Endodermal cell (in vitro differentiated cells): ENCODE data around the gene RHOB. TPM values are rescaled to one million over a fixed set of nuclear protein-coding genes. Genes with fewer than 3 reads are reported as not detected.
"Not testable (repeated sequence)": the region's sequence is repeated elsewhere in the genome, so short reads cannot be mapped to it uniquely, and the experiment has no call there.

ENCODE experiments used
- DNase-seq: peaks from one replicate; pipeline ENCODE4 v3.0.0-alpha.2; 2017
- H3K27ac ChIP-seq: 2 replicates; pipeline ENCODE4 v1.5.1; 2013; ENCODE audit warnings: mild to moderate bottlenecking, low read depth, low read length, moderate library complexity
- H3K27me3 ChIP-seq: 2 replicates; pipeline ENCODE4 v1.6.1; 2013; ENCODE audit warnings: mild to moderate bottlenecking, low read length, moderate library complexity; ENCODE audit not compliant: insufficient read depth, control insufficient read depth, poor library complexity, severe bottlenecking
- H3K36me3 ChIP-seq: 2 replicates; pipeline ENCODE4 v1.7.0; 2013; ENCODE audit warnings: mild to moderate bottlenecking, low read length, moderate library complexity; ENCODE audit not compliant: control insufficient read depth, insufficient read depth
- H3K4me1 ChIP-seq: one replicate; pipeline ENCODE4 v1.7.0; 2013; ENCODE audit warnings: low read length; ENCODE audit not compliant: control insufficient read depth, insufficient read depth
- H3K4me3 ChIP-seq: 2 replicates; pipeline ENCODE4 v1.5.1; 2013; ENCODE audit warnings: mild to moderate bottlenecking, low read length, moderate library complexity
- H3K9ac ChIP-seq: 2 replicates; pipeline ENCODE4 v1.6.1; 2013; ENCODE audit warnings: mild to moderate bottlenecking, low read length, moderate library complexity; ENCODE audit not compliant: poor library complexity, severe bottlenecking; ENCODE audit errors: extremely low read depth
- H3K9me3 ChIP-seq: 2 replicates; pipeline ENCODE4 v1.6.1; 2013; ENCODE audit warnings: mild to moderate bottlenecking, low read length, moderate library complexity; ENCODE audit not compliant: control insufficient read depth
- H3K27ac Mint-ChIP-seq: 2 replicates; pipeline ENCODE4 v1.8.0; 2020; ENCODE audit warnings: mixed read lengths
- H3K27me3 Mint-ChIP-seq: 2 replicates; pipeline ENCODE4 v1.8.0; 2021; ENCODE audit warnings: mild to moderate bottlenecking, mixed read lengths; ENCODE audit not compliant: insufficient read depth
- H3K36me3 Mint-ChIP-seq: 2 replicates; pipeline ENCODE4 v1.8.0; 2020; ENCODE audit warnings: low read depth, mixed read lengths
- H3K4me1 Mint-ChIP-seq: 2 replicates; pipeline ENCODE4 v1.8.0; 2020; ENCODE audit warnings: mixed read lengths
- H3K4me3 Mint-ChIP-seq: 2 replicates; pipeline ENCODE4 v1.8.0; 2020; ENCODE audit warnings: mild to moderate bottlenecking, moderate library complexity, mixed read lengths
- H3K9me3 Mint-ChIP-seq: 2 replicates; pipeline ENCODE4 v1.8.0; 2020; ENCODE audit warnings: mild to moderate bottlenecking, mixed read lengths
- CTCF ChIP-seq: fragments of 200-600 bp; sonication (generic); conservative IDR thresholded peaks from 2 replicates; pipeline ENCODE4 v1.5.0; 2021; ENCODE audit warnings: antibody characterized with exemption, mild to moderate bottlenecking
- WGBS, 2 experiments: methylation state at CpG; one replicate each; pipeline versions ENCODE4 v1.1.5 to v1.1.7; 2013; ENCODE audit warnings: missing lambda C conversion rate in 2 of 2, mixed read lengths in 1 of 2; ENCODE audit not compliant: insufficient coverage in 1 of 2, insufficient read length in 1 of 2; 5-methylcytosine and 5-hydroxymethylcytosine counted together
- total RNA-seq, 2 donors: library from RNA; stranded (reverse); fragmentation: NEBNext Ultra II Directional in 1 of 2; extraction: Animal tissue kit (Norgen Biotek cat#: 25700) in 1 of 2; gene quantifications; 2 replicates in 1 of 2; 3 replicates in 1 of 2; pipeline ENCODE4 v1.2.1, GENCODE V29; 2021

The RHOB gene
- total RNA-seq, 2 donors from 2014 or later, result 25.6 to 47.0 TPM

- Mint-ChIP-seq H3K9me3 (peaks cover 2% of the 10 kb centered on the region), H3K27ac (no peak overlapping the region), H3K4me1 (peaks cover 2% of the 10 kb centered on the region), H3K36me3 (no peaks in the 10 kb centered on the region), H3K4me3 (no peak overlapping the region), H3K27me3 (peaks cover under 1% of the 10 kb centered on the region)
- no peak overlapping the region for H3K27ac ChIP-seq
- no peaks in the 10 kb centered on the region for H3K9me3 ChIP-seq
- H3K4me3 ChIP-seq, result no peak overlapping the region
- 82% methylated on average over 2 of the region's 2 CpGs; no CpG with 5 or more reads in 1 of the 2 experiments for WGBS, 2 experiments
- TF ChIP-seq CTCF, result no peak
- DNase-seq, result no peak
- no peaks in the 10 kb centered on the region for H3K27me3 ChIP-seq
- no peaks in the 10 kb centered on the region for H3K36me3 ChIP-seq
- no peak overlapping the region for H3K9ac ChIP-seq
- peaks cover 3% of the 10 kb centered on the region for H3K4me1 ChIP-seq
Observed at GRCh38 chr2:20415511-20415918, 31.4 kb upstream of the RHOB start.

- H3K4me1 ChIP-seq, result peaks cover 3% of the 10 kb centered on the region
- Mint-ChIP-seq H3K9me3 (no peaks in the 10 kb centered on the region), H3K27me3 (no peaks in the 10 kb centered on the region), H3K4me3 (no peak overlapping the region), H3K4me1 (peaks cover 2% of the 10 kb centered on the region), H3K36me3 (no peaks in the 10 kb centered on the region), H3K27ac (no peak overlapping the region)
- no peaks in the 10 kb centered on the region for H3K27me3 ChIP-seq
- no peaks in the 10 kb centered on the region for H3K36me3 ChIP-seq
- WGBS, 2 experiments, result 93 to 95% methylated on average over 1 of the region's 1 CpG
- H3K27ac ChIP-seq, result no peak overlapping the region
- H3K4me3 ChIP-seq, result no peak overlapping the region
- no peak for DNase-seq
- H3K9ac ChIP-seq, result no peak overlapping the region
- no peak for TF ChIP-seq CTCF
- H3K9me3 ChIP-seq, result no peaks in the 10 kb centered on the region
Observed at GRCh38 chr2:20416723-20417122, 30.2 kb upstream of the RHOB start.

GRCh38 chr2:20417230-20417821, 29.5 kb upstream of the RHOB start:
- not testable (repeated sequence) for H3K36me3 Mint-ChIP-seq, H3K4me3 Mint-ChIP-seq
- WGBS, 2 experiments, result 84 to 94% methylated on average over 4 to 5 of the region's 5 CpGs

GRCh38 chr2:20418519-20418918, 28.4 kb upstream of the RHOB start:
- Histone ChIP-seq H3K36me3 (no peaks in the 10 kb centered on the region), H3K4me3 (no peak overlapping the region), H3K4me1 (peaks cover 3% of the 10 kb centered on the region), H3K27ac (no peak overlapping the region), H3K9ac (no peak overlapping the region), H3K27me3 (no peaks in the 10 kb centered on the region), H3K9me3 (no peaks in the 10 kb centered on the region)
- Mint-ChIP-seq H3K27ac (no peak overlapping the region), H3K4me3 (no peak overlapping the region), H3K9me3 (no peaks in the 10 kb centered on the region), H3K4me1 (peaks cover 2% of the 10 kb centered on the region), H3K27me3 (no peaks in the 10 kb centered on the region), H3K36me3 (no peaks in the 10 kb centered on the region)
- no peak for DNase-seq
- WGBS, 2 experiments, result 90 to 98% methylated on average over 2 to 3 of the region's 3 CpGs
- TF ChIP-seq CTCF, result no peak

More at GRCh38 chr2:20417230-20417821, 29.5 kb upstream of the RHOB start:
- H3K9ac ChIP-seq, H3K36me3 ChIP-seq, H3K4me1 Mint-ChIP-seq, DNase-seq, H3K27ac Mint-ChIP-seq, H3K4me1 ChIP-seq, H3K9me3 Mint-ChIP-seq, H3K9me3 ChIP-seq, H3K4me3 ChIP-seq, H3K27me3 ChIP-seq, H3K27me3 Mint-ChIP-seq, H3K27ac ChIP-seq: not testable (repeated sequence)
